Thymus (tissue), 11 donors: ENCODE measurements around the gene ID3. TPM values are rescaled to one million over a fixed set of nuclear protein-coding genes. Genes with fewer than 3 reads are reported as not detected.
A peak's percentile ranks its signal among the peaks of the same experiment; 100 is the strongest.

Source experiments
- DNase-seq, 9 donors: peaks; one replicate each; pipeline ENCODE4 v3.0.0-alpha.2; 2013; ENCODE audit warnings: low spot score in 9 of 9, low read depth in 6 of 9, missing footprints in 1 of 9
- H3K27ac ChIP-seq, 2 donors: one replicate each; pipeline ENCODE4 v1.5.1; 2013; ENCODE audit warnings: control low read depth in 1 of 2, low read depth in 1 of 2, low read length in 1 of 2, mild to moderate bottlenecking in 1 of 2, moderate library complexity in 1 of 2
- H3K27me3 ChIP-seq, 2 donors: one replicate each; pipeline ENCODE4 v1.5.1; 2013; ENCODE audit warnings: low read length in 1 of 2; ENCODE audit not compliant: control insufficient read depth in 2 of 2, insufficient read depth in 1 of 2
- H3K36me3 ChIP-seq, 2 donors: one replicate each; pipeline ENCODE4 v1.5.1; 2013; ENCODE audit warnings: low read length in 1 of 2, mild to moderate bottlenecking in 1 of 2, moderate library complexity in 1 of 2; ENCODE audit not compliant: control insufficient read depth in 2 of 2, insufficient read depth in 2 of 2
- H3K4me1 ChIP-seq, 2 donors: one replicate each; pipeline ENCODE4 v1.5.1; 2013; ENCODE audit warnings: low read length in 2 of 2; ENCODE audit not compliant: control insufficient read depth in 2 of 2, insufficient read depth in 2 of 2
- H3K4me3 ChIP-seq, 2 donors: one replicate each; pipeline ENCODE4 v1.5.1; 2013; ENCODE audit warnings: low read length in 2 of 2, control low read depth in 1 of 2, mild to moderate bottlenecking in 1 of 2
- H3K9me3 ChIP-seq, 2 donors: one replicate each; pipeline ENCODE4 v1.5.1; 2013; ENCODE audit warnings: low read length in 1 of 2, mild to moderate bottlenecking in 1 of 2; ENCODE audit not compliant: control insufficient read depth in 2 of 2, insufficient read depth in 1 of 2
- WGBS: extraction: QIAGEN DNeasy Blood & Tissue Kit; methylation state at CpG from one replicate; pipeline ENCODE4 v1.1.7; 2013; 5-methylcytosine and 5-hydroxymethylcytosine counted together
- polyA plus RNA-seq: library from polyadenylated mRNA; stranded (reverse); fragments of 200-250 nt; gene quantifications from one replicate; pipeline ENCODE4 v1.2.3, GENCODE V29; 2013
- total RNA-seq: library from RNA; stranded (reverse); fragments of 120-200 nt; gene quantifications from one replicate; pipeline ENCODE4 v1.2.4, GENCODE V29; 2013
- donor health status: healthy.

Gene ID3
- total and polyA plus RNA-seq, 2 donors: 131 to 255 TPM

DNA sequence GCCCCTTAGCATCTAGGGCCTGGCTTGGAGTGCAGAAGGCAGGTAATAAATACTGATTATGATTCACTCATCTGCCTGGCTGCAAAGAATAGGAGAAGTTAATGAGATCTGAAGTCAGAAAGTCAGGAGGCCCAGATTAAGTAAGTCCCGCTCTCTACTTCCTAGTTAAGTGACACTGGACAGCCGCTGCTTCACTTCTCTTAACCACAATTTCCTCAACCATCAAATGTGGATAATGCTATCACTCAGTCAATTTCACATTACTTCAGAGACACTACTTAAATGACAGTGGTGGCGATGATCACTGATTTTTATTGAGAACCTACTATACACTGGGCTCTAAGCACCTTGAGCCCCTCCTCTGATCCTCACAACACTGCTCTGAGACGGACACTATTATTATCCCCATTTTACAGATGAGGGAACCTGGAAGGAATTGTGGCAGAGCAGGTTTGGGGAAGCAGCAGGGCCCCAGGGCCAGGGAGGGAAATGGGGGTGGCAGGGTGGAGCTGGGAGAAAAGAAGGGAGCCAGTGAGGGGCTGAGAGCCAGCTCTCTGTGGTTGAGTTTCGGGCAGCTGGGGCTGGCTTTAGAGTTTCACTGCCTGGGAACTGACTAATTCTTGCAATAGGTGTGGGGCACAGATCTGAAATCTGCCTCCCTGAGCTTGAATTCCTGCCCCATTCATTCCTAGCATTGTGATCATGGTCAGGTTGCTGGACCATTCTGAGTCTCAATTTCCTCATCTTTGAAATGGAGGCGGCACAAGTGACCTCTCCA lies 25.9 kb downstream of the ID3 start:
- 73% methylated on average over 6 of the region's 6 CpGs for WGBS

DNA sequence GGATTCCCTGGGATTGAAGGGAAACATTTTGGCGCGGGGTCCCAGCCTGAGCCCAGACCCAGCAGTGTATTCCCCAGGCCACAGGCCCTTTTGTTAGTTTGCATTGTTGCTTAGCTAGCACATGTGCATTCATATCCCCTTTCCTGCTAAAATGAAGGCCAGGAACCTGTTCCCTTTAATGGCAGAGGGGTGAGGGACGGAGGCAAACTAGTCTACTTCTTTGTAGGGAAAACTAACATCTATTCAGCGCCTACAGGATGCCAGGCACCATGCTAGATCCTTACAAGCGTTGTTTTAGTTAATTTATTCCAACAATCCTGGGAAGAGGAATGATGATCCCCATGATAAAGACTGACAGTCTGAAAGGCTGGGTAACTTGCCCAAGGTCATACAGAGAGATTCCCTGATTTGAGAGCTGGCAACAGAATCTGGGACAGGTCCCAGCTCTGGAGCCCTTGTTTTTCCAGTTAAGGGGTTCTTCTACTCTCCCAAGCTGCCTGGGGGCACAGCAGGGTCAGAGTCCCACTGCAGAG lies 27.7 kb downstream of the ID3 start:
- H3K4me1 ChIP-seq: peaks cover 44 to 82% of the 10 kb centered on the region in 2 donors
- peak overlapping the region; percentile 76 to 88 for H3K4me3 ChIP-seq
- peak overlapping the region; percentile 38 to 84 for H3K27ac ChIP-seq
- H3K9me3 ChIP-seq: no peaks in the 10 kb centered on the region
- H3K27me3 ChIP-seq: no peaks in the 10 kb centered on the region
- H3K36me3 ChIP-seq: peaks cover 0 to 10% of the 10 kb centered on the region in 2 donors
- DNase-seq: no peak
- WGBS: 54% methylated on average over 5 of the region's 5 CpGs

More for the DNA sequence above, 25.9 kb downstream of the ID3 start:
- no peaks in the 10 kb centered on the region for H3K27me3 ChIP-seq
- peaks cover 33 to 68% of the 10 kb centered on the region in 2 donors for H3K4me1 ChIP-seq
- no peaks in the 10 kb centered on the region for H3K9me3 ChIP-seq
- H3K36me3 ChIP-seq: no peaks in the 10 kb centered on the region
- no peak overlapping the region for H3K4me3 ChIP-seq
- peak overlapping the region; percentile 37 to 84 for H3K27ac ChIP-seq
- DNase-seq: peak in 1 of 9 donors; percentile 44

DNA sequence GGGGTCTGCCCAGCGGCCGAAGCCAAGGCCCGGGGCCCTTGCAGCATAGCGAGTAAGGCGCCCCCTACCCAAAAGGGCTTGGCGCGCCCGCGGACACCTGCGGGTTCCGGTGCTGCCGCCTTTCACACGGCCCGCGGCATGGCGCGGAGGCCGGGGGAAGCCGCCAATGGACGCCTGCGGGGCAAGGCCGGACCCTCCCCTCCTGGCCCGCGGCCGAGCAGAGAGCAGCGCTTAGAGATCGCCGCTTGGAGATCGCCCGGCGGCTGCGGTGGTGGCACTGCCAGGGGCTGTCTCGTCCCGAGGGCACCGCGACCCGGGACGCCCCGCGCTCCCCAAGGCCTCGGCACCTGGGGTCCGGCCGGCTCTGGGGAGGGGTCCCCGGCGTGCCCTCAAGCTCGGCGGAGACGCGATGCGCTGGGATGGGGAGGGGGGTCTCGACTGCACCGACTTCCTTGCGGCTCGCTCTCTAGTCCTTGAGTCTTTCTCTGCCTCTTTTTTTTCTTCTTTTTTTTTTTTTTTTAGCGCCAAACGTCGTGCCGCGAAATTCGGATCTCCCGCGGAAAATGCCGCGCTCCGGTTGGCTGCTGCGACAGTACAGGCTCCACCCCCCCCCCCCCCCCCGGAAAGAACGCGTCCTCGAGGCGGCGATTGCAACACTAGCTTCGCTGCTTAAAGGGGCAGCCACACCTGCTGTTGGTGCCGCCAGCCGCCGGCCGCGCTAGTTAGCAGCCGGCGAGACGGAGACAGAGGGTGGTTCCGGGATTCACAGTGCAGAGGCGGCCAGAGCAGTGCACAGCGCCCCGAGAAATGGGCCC lies 28.3 kb downstream of the ID3 start, which contains the start of gene E2F2:
Gene E2F2 (minus strand): TSS at position 487 of the 815 bp plus-strand sequence. CDS start 440 bp downstream, at position 47.
- under 1% methylated on average over 85 of the region's 85 CpGs for WGBS
- peak in 6 of 9 donors; percentile 83 to 94 (median 88) for DNase-seq
- H3K4me1 ChIP-seq: peaks cover 48 to 89% of the 10 kb centered on the region in 2 donors
- H3K9me3 ChIP-seq: no peaks in the 10 kb centered on the region
- peak within 1 kb of the TSS; percentile 76 to 88 for H3K4me3 ChIP-seq
- H3K27ac ChIP-seq: peak within 1 kb of the TSS; percentile 38 to 98
- peaks cover 0 to 17% of the 10 kb centered on the region in 2 donors for H3K36me3 ChIP-seq
- no peaks in the 10 kb centered on the region for H3K27me3 ChIP-seq

DNA sequence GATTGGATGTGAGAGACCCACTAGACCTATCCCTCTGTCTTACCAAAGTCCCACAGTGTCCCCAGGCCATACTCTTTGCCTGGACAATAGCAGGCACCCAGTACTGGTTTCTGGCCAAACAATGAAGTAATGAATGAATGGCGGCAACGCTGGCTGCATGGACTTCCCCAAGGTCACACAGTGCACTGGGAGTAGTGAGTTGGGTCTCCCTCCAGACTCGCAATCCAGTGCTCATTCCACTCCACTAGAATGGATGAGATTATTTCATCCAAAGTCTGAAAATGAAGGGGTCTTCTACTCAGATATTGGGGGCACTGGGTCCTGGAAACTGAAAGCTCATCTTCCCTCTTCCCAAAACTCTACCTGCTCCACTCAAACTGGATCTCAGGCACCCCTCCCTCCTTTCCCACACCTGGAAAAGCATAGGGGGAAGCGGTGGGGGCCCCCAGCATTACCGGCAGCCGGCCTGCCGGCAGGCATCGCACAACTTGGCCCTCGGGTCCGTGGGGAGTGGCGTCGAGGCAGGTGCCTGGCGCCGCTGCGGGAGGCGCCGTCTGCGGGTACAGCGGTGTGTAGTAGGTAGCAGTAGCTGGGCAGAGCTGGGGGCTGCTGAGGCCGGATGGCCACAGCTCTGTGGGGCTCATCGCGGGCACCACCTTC lies 29.1 kb downstream of the ID3 start:
- H3K4me3 ChIP-seq: peak overlapping the region; percentile 76 to 88
- peaks cover 51 to 89% of the 10 kb centered on the region in 2 donors for H3K4me1 ChIP-seq
- H3K27me3 ChIP-seq: no peaks in the 10 kb centered on the region
- H3K27ac ChIP-seq: peak overlapping the region; percentile 25 to 98
- DNase-seq: peak in 1 of 9 donors; percentile 63
- 9% methylated on average over 22 of the region's 22 CpGs for WGBS
- H3K9me3 ChIP-seq: no peaks in the 10 kb centered on the region
- H3K36me3 ChIP-seq: peaks cover 0 to 23% of the 10 kb centered on the region in 2 donors

DNA sequence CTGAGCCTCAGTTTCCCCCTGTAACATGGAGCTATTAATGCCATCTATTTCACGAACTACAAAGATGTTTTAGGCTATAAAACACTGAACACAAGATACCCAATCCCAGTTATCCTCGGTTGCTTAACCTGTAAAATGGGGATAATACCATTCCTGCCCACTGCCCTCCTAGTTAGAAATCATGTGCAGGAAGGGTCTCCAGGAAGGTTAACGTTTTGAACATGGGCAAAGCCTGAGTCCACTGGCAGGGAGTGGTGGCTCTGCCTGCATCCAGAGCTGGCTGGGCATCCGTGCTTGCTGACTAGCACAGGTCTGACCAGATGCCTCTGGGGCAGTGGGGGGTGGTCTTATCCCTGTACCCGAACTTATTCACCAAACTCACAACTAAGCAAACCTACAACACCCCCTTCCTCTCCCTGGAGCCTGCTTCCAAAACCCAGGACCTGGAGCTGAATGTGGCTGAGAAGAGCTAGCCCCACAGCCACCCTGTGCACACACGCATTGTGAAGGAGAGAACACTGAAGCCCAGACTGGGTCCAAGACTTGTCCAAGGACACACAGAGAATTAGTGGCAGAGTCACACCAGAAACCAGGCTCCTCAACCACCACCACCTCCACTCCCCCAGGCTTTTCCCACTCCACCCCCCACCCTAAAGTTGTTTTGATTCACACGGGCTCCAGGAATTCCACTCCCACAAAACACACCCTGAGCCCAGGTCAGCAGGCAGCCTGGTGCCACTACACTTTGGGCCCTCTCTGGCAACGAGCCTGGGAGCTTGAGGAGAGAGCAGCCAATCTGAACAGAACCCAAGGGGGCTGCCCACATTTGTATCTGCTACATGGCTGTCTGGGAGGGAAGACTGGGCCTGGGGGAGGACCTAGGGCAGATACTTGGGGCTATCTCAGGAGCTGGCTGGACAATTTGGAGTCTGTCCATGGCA lies 29.9 kb downstream of the ID3 start:
- peak in 1 of 9 donors; percentile 60 for DNase-seq
- peaks cover 0 to 27% of the 10 kb centered on the region in 2 donors for H3K36me3 ChIP-seq
- no peaks in the 10 kb centered on the region for H3K27me3 ChIP-seq
- H3K27ac ChIP-seq: peak overlapping the region; percentile 50 to 98
- H3K4me1 ChIP-seq: peaks cover 59 to 91% of the 10 kb centered on the region in 2 donors
- WGBS: 36% methylated on average over 8 of the region's 8 CpGs
- no peaks in the 10 kb centered on the region for H3K9me3 ChIP-seq
- H3K4me3 ChIP-seq: peak overlapping the region; percentile 76 to 88

DNA sequence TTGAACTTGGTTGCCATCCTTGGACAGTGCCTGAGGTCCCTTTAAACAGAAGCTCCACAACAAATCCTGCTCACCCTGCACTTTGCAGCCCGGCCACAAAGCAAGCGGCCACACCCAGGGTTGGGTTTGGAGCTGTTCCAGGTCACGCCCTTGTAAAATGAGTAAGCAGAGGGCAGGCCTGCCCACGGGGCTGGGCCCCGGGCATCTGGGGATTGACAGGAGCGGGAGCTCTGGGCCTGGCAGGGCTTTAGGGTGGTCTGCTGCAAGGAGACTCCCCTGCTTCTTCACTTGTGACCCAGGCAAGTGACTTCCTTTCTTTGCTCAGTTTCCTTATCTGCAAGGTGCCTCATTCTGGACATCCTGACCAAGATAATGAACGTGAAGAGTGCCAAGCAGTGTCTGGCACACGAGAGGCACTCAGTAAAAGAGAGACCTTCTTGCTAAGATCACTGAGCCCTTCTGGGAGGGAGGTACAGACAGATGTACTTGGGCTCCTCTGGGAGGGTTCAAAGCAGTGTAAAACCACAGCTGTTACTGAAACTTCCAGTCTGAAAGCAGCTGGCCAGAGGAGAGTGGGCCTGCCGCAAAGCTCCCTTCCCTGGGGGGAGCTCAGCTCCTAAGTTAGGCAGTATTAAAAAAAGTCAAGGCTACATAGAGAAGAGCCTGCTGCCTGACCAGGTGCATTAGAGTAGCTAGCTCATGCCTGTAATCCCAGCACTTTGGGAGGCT lies 30.9 kb downstream of the ID3 start:
- 2% methylated on average over 9 of the region's 9 CpGs for whole genome bisulfite sequencing
- Histone ChIP-seq H3K27me3 (no peaks in the 10 kb centered on the region), H3K4me3 (peak overlapping the region; percentile 76 to 88), H3K9me3 (no peaks in the 10 kb centered on the region), H3K4me1 (peaks cover 58 to 91% of the 10 kb centered on the region in 2 donors), H3K27ac (peak overlapping the region; percentile 89 to 98), H3K36me3 (peaks cover 0 to 36% of the 10 kb centered on the region in 2 donors)
- DNase-seq: peak in 6 of 9 donors; percentile 74 to 93 (median 80)

DNA sequence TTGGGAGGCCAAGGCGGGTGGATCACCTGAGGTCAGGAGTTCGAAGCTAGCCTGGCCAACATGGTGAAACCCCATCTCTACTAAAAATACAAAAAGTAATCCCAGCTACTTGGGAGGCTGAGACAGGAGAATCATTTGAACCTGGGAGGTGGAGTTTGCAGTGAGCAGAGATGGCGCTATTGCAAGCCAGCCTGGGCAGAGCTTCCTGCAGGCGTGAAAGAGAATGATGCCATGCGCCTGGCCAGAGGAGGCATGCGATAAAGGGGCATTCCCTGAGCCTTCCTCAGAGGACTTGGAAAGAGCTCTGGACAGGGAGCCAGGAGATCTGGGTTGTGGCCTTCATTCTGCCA lies 31.4 kb downstream of the ID3 start:
- H3K4me1 ChIP-seq: peaks cover 53 to 91% of the 10 kb centered on the region in 2 donors
- H3K27ac ChIP-seq: peak overlapping the region; percentile 89 to 98
- peaks cover 0 to 40% of the 10 kb centered on the region in 2 donors for H3K36me3 ChIP-seq
- WGBS: 57% methylated on average over 6 of the region's 6 CpGs
- peak overlapping the region; percentile 76 to 88 for H3K4me3 ChIP-seq
- H3K27me3 ChIP-seq: no peaks in the 10 kb centered on the region
- peak in 1 of 9 donors; percentile 69 for DNase-seq
- no peaks in the 10 kb centered on the region for H3K9me3 ChIP-seq
